Lung microvascular endothelial cell (primary cell): ENCODE data around the gene ALPG. TPM values are rescaled to one million over a fixed set of nuclear protein-coding genes. Genes with fewer than 3 reads are reported as not detected.
"Not testable (repeated sequence)": the region's sequence is repeated elsewhere in the genome, so short reads cannot be mapped to it uniquely, and the experiment has no call there.

Experiments
- DNase-seq, 2 donors: peaks; one replicate each; pipeline versions ENCODE4 v3.0.0 to v3.0.0-alpha.2; 2010; ENCODE audit warnings: low read depth in 2 of 2
- total RNA-seq: library from RNA; depleted of rRNA; stranded (reverse); fragments of >200 nt; gene quantifications from 2 replicates; pipeline ENCODE4 v1.2.1, GENCODE V29; 2014

ALPG gene
- total RNA-seq, 1 donor from 2014 or later, result not detected

DNA sequence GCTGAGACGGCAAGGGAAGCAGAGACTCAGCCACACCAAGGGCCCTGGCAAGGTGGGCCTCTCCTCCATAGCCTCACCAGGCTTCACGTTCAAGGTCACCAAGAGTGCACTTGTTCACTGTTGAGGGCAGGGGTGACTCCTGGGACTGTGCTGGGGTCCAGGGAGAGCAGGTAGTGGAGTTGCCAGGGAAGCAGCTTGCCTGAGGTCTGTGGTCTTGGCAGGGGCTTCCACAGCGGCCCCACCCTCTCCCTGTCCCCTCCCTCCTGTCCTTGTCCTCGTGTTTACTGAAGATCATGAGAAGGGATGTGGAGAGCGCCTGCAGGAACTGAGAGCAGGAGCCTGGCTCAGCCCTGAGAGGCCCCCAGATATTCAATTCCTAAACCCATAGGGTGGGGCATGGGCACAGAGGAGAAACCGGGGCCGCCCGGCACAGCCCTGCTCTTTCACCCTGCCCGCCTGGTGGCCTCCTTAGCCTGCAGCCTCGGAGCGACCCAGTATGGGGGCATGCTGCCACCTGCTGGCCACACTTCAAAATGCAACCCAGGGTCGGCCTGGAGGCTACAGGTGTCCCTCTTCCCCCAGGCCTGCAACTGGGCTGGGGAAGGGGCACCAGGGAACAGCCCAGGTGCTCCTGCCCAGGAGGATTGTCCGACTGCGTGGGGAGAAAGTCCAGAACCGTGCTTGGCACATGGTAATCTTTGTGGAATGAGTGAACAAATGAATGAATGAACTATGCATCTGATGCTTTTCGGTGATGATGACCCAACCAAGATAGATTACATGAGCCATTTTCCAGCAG is 33.8 kb downstream of the ALPG start:
- peak; percentile 68 to 79 for DNase-seq

DNA sequence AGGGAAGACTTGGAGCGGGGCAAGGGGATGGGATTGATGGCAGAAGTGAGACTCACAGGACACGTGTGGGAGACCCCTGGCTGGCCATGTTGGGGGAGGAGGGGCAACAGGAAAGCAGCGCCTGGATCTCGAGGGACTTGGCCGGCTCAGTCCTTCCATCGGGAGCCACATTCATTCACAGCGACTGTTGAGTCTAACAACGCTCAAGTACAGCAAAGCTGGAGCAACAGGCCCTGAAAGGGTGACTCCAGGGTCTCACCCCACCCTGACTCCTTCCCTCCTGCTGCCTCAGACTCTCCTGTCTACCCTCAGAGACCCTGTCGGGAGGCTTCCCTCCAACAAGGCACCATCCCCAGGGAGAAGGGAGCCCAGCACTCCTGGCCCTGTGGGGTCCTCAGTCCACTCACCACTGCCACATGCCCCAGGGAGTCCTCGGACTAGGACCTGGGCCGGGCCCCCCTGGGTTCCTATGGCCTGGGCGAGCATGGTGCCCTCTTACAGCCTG is 34.6 kb downstream of the ALPG start:
- no peak for DNase-seq

DNA sequence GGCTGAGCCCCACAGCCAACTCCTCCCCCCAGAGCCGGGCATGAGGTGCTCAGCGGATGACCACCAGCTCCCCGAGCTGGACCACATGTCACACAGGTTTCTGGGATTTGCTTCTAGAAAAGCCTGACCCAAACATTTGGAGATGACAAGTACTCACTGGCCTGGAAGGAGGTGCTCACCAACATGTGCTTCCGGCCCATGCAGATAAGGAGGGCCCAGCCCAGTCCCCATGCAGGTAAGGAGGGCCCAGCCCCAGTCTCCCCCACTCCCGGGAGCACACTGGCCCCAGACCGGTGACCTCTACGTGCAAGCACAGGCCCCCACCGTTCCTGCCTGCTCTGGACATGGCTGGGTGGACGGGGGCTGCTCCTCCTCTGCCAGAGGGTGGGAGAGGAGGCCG is 35.3 kb downstream of the ALPG start:
- not testable (repeated sequence) for DNase-seq

DNA sequence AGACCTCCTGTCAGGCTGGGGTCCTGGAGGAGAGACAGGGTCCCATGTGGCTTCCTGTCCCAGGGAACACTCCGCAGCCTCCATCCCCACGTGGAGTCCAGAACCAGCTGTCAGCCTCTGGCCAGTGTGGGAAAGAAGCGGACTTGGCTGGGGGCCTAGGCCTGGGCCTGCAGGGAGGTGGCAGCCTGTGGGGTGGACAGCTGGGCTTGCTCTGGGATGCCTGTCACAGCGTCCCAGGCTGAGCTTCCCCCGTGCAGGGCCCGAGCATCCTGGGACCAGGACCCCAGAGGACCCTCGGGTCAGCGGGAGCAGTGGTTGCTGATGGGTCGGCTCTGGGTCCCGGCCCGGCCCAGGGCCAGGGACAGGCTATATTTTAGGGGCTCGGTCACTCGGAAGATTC is 35.8 kb downstream of the ALPG start:
- DNase-seq, result not testable (repeated sequence)

DNA sequence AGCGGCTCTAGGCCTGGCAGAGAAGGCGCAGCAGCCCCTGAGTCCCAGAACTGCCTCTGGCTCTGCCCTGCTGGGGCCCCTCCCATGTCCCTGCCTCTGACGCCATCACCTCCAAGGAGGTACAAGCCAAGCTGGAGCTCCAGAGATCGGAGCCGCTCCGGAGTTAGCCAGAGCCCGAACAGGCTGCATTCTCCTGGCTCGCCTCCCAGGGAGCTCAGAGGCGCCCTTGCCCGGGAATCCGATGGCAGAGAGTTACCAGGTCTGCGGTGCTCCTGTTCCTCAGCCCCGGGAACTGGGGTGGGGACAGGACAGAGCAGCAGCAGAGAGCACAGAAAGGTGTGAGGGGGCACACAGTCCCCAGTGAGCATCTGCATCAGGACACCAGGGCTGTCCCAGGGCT is 36.4 kb downstream of the ALPG start:
- DNase-seq, result not testable (repeated sequence)

DNA sequence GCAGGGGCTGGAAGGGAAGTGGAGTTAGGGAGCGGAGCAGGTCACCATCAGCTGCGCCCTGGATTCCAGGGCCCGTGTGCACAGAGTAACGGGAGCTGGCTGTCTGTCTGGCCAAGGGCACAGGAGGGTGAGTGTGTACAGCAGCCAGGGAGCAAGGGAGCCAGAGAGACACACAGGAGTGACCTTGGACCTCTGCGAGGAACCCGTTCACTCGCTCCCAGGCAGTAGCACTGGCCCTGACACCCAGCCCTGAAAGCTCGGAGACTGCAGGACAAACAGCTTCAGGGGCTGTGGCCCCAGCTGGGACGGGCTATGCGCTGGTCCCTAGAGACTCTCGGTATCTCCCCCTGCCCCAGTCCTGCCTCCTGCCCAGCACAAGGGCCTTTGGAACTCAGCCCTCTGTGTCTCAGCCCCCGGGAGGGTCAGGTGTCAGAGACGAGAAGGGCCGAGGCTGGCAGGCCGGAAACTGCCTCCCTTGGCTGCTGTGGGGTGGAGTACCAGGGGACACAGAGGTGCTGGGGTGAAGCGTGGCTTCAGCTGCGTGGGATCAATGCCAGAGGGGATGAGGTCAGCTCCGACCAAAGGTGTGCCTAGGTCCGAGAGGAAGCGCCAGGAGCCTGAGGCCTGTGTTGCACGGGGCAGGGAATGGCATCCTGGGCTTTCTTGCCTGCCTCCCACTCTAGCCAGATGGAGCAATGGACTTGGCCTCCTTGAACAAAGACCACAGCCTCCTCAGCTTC is 37.2 kb downstream of the ALPG start:
- not testable (repeated sequence) for DNase-seq

DNA sequence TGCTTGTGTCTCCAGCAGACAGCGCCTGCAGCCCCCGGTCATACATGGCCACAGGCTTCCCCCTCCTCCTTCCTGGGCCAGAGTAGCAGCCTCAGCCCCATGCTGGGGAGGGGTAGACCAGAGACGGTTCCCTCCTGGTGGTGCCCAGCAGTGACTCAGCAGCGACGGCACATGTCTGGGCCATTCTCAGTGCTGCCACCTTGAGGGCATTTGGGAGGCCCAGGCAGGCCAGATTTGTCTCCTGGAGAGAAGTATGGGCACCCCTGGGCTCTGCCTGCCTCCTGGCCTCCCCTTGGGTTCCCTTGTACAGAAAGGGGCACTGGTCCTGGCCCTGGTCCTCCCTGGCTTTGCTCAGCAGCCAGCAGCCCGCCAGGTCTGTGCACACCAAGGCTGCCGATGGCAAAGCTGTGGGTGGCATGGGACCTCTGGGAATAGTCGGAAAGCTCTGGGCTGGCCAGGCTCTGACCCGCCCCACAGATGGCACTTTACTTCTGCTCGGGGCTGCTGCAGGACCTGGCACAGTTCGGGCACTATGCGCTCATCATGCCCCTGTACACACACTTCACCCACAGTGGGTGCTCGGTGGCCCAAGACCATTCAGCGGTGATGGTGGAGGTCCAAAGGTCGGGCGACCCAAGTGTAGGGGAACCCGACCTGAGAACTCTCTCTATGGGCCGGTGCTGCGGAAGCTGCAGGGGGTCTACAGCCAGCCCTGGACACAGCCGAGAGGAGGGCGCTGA is 37.9 kb downstream of the ALPG start:
- DNase-seq, result peak; percentile 73 to 78

DNA sequence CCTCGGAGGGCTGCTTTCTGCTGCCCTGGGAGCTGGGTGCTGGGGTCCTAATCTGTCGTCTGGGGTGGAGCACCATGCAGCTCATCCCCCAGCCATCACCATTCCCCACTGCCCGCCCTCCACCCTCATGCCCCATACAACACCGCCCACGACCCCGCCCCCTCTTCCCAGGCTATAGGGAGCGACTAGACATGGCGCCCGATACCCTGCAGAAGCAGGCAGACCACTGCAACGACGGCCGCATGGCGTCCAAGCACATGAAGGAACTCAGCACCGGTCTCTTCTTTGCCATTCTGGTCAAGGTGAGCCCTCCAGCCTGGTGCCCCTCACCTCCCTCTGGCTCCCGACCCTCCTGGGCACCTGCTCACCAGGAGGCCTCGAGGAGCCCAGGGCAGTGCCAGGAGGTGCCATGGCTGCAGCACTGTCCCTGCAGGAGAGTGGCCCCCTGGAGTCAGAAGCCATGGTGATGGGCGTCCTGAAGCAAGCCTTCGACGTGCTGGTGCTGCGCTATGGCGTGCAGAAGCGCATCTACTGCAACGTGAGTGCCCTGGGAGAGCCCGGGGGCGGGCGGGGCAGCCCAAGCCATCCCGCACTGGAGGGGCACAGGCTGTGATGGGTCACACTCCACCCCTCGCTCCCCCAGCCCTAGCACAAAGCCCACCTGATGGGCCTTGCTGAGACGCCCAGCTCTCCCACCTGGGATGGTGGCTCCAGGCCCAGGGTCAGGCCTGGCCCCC is 38.7 kb downstream of the ALPG start:
- not testable (repeated sequence) for DNase-seq

DNA sequence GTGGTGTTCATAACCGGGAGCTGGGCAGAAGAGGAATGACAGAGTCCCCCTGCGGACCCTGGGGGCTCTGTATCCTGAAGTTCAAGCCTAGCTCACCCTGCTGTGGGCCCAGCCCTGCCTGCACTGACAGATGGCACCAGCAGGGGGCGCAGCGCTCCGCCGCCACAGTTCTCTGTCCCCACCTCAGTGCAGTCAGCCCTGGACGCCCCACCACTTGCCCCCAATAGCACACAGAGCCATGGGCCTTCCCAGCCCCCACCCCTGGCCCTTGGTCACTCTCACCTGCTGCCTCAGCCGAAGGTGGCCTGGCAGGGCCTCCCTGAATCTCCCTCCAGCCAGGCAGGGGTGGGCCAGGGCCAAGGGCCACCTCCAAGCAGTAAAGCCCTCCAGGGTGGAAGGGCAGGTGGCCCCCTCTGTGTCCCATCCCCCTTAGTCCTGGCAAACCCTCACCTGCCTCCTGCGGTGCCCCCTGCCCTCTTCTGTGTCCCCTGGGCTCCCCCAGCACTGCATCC is 39.7 kb downstream of the ALPG start:
- not testable (repeated sequence) for DNase-seq

DNA sequence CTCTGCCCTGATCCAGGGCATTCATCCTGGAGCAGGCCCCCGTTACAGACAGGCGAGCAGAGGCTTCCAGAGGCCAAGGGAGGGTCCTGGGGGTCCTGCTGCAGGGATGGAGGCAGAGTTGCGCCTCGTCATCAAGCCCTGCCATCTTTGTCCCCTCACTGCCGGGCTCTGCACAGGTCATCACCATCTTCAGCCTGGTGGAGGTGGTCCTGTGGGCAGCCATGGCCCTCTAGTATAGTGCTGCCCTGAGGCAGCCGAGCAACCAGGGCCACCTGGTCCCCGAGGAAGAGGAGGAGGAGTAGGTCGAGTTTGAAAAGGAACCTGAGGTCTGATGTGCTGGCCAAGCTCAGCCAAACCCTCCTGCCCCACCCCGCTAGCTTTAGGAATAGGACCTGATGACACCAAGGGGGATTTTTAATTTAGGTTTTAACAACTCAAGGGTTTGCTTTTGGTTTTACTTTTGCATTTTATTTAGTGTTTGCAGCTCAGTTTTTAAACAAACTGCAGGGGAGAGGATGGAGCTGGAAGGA is 40.5 kb downstream of the ALPG start:
- DNase-seq, result no peak

DNA sequence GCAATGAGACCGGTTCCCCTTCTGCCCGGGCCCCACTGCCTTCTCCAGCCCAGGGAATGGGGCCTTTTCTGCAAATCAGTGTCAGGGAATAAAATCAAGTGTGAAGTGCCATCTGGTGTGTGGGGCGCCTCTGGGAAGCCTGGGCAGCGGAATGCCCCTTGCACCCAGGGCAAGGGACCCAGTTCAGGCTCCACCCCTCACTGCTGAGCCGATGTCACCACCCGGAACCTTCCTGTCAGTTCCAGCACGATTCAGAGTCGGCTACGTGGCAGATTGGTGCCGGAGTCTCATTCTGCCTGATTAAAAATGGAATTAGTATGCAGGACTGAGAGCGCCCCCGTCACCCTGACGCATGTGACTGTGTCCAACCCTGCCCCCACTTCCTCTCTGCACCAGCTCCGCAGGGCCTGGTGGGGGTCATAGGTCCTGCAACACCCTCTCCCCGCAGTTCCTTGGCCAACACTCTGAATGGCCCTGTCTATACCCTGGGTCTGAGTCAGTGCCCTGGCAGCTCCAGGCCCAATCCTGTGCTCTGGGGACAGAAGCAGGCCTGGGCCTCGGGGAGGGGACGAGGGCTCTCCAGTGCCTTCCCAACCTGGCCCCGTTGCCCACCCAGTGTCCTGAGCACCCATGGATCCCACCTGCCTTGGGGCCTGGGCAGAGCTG is 41.1 kb downstream of the ALPG start:
- no peak for DNase-seq

DNA sequence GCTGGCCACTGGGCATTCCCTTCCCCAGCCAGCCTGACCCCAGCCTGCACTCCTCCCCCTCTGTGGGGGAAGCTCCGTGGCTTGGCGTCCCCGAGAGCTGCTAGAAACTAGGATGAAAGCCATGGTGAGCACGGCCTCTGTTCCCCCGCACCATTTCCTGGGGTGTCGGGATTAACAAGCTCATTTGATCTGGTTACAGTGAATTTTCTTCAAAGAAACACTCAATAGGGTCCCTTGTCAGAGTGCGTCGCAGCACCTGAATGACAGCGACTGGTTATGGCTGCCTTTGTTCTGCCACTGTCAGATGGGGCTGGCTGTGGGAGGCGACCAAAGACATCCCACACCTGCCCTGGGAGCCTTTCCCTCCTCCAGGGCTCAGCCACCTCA is 41.7 kb downstream of the ALPG start:
- no peak for DNase-seq

DNA sequence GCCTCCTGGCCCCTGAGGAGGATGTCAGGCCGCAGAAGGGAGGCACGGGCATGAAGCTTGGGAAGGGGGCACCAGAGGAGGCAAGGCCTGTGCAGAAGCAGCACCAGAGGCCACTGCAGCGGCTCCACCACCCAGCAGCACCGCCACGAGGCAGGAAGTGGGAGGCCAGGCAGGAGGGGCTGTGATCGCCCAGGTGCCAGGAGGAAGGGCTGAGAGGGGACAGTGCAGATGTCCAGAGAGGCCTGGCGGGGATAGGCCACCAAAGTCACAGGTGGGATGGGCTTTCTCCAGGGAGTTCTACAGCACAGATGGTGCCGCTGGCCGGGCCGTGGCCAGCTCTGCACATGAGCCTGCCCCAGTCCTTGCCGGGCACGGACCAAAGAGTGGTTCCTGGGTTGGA is 43.3 kb downstream of the ALPG start:
- DNase-seq, result no peak

DNA sequence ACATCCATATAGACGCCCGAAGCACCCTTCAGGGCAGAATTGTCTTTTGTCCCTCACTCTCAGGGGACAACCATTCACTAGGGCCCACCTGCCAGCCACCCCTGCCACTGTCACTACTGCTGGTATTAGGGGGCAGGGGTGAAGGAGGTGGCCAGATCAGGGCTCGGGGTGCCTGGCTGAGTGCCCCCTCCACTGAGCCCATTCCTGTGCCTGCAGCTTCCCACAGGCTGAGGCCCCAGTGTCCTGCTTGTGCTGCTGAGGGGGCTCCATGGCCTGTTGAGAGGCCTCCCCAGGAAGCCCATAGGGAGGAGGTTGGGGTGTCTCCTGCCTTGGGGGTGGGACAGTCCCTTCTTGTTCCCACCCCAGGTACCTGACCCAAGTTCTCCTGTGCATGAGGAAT is 45.0 kb downstream of the ALPG start:
- DNase-seq, result not testable (repeated sequence)

DNA sequence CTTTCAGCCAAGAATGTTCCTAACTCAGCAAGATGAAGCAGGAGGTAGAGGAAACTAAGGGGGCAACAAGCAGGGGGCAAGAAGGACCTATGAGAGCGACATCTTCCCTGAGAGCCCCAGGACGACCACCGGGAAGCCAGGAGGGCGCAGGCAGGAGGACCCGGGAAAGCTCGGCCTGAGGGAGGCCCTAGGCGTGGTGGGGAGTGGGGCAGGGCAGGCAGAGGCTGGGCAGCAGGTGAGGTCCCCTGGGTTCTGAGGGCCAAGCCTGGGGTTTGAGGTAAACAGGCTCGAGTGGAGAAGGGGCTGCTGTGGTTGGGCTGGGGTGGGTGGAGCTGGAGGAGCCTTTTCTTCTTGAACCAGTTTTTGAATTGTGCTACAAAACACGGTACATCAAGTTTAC is 48.0 kb downstream of the ALPG start:
- DNase-seq, result no peak

DNA sequence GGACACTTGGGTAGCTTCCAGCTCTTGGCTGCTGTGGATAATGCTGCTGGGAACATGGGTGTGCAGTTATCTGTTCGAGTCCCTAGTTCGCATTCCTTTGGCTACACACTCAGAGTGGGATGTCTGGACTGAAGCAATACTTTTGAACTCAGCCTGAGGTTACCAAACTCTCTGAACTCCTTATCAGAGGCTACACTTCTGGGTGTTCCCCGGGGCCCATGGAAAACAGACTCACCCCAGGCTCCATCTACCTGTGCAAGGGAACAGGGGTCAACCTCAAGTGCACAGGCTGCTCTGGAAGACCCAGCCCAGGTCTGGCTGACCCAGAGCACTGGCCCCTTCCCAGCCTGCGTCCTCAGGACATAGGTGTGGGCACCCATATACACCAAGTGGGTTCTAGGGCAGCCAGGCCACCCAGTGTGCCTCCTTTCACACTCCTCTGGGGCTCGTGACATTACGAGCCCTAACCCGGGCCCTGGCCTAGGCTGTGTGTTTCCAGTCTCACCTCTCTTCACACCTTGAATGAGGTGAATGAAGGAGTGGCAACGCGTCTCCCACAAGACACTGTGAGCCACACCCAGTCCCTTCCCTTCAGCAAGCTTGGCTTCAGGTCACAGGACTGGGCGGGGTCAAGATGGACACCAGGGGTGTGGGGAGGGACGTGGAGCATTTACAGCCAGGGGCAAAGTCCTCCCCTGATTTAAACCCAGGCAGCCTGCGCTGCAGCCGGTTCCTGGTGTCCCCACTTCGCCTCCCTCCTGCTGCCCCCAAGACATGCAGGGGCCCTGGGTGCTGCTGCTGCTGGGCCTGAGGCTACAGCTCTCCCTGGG is 49.0 kb downstream of the ALPG start, which contains the start of gene ALPI:
ALPI (plus strand) TSS at position 728 of the 830 bp plus-strand sequence; CDS start at position 775, 47 bp downstream.
- no peak for DNase-seq

DNA sequence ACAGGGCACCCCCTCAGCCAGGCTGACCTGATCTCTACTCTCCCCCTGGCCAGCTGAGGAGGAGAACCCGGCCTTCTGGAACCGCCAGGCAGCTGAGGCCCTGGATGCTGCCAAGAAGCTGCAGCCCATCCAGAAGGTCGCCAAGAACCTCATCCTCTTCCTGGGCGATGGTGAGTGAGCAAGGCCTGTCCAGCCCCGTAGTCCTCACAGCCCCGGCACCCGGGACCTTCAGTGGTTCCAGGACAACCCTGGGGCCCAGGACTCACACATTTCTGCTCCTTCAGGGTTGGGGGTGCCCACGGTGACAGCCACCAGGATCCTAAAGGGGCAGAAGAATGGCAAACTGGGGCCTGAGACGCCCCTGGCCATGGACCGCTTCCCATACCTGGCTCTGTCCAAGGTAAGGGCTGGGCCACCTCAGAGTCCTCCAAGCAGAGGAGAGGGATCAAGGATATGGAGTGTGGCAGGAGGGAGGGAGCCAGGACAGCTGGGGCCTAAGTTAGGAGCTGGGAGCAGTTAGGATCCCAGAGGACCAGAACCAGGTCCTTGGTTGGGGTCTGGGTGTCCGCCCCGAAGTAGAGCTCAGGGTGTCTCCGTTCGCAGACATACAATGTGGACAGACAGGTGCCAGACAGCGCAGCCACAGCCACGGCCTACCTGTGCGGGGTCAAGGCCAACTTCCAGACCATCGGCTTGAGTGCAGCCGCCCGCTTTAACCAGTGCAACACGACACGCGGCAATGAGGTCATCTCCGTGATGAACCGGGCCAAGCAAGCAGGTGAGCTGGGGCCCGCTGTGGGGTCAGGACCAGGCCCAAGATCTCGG is 49.9 kb downstream of the ALPG start:
- no peak for DNase-seq
